Endometrial microvascular endothelial cells (primary cell): ENCODE results near the gene ARHGAP19. TPM values are rescaled to one million over a fixed set of nuclear protein-coding genes. Genes with fewer than 3 reads are reported as not detected.

Source experiments
- in situ Hi-C: cut with HindIII; loops from 2 replicates; pipeline ENCODE4 v1.10.0; 2017; ENCODE audit warnings: low sequenced_read_pairs, low pct_unique_long_range_greater_than_20kb; ENCODE audit errors: inconsistent ontology term
- total RNA-seq: library from RNA; depleted of rRNA; stranded (reverse); fragments of >200 nt; gene quantifications from one replicate; pipeline ENCODE4 v1.2.3, GENCODE V29; 2015; ENCODE audit errors: inconsistent ontology term

ARHGAP19 gene
- total RNA-seq, 1 donor from 2014 or later, result 13.8 TPM

DNA sequence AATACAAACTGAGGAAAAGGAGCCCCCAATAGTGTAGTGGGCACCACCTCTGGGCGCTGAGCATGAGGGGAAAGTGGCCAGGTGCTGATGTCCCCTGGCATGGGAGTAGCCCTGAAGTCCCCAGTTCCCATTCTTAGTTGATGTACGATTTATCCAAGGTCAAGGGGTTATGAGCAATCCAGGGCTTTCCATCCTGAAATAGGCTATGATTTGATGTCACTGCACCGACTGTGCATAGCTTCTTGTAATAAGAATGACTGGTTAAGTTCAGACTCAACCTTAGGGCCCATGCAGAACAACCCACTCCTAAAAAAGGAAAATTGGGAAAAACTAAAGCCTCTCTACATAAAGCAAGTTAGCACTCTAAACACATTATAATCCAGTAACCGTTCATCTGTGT, 31.1 kb upstream of the ARHGAP19 start:
- in situ Hi-C loops, result no loop called here

DNA sequence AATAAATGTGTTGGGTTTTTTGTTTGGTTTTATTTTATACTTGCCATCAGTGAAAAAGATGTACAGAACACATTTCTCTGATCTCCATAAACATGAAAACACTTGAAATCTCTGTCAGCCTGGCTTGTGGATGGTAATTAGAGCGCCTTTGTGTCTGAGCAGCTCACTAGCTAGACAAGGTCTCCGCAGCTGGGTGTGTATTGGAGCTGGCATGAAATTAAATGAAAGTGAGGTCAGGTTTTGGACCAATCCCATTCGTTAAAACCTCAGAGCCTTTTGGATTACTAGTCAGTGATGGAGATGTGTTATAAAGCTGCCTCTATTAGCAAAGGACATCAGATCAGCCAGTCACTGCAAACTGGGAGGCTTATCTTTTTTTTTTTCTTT, 29.4 kb upstream of the ARHGAP19 start:
- in situ Hi-C loops, result no loop called here

DNA sequence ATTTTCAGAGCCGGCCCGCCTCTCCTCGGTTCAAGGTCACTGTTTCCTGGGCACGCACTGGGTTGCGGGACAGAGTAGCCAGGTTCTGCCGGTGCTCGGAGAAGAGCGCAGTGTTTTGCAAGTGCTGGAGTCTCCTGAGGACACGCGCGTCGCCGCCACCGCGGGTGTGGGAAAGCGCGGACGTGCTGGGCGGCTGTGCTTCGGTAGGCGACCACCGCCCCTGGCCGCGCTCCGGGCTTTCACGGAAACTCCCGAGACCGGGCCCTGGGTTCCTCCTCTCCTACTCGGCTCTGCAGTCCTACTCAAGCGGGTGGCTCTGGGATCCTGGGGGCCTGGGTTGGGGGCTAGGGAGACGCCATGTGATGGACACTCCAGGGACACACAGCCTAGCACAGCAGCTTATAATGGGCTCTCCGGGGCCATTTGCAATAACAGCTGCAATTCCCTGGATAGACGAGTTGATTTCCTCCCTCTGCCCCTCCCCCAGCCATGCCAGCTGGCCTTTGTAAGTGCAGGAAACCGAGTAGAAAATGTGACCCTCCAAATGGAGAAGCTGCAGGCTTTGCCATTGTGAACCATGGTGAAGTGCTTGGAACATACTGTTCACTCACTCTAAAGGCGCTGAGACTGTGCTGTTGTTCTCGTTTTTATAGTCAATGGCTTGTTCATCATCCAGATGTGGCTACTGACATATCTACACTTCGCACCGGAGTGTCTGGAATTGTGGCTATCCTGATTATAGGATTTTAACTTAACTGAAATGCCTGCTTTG, 28.8 kb upstream of the ARHGAP19 start:
- in situ Hi-C loops, result no loop called here

DNA sequence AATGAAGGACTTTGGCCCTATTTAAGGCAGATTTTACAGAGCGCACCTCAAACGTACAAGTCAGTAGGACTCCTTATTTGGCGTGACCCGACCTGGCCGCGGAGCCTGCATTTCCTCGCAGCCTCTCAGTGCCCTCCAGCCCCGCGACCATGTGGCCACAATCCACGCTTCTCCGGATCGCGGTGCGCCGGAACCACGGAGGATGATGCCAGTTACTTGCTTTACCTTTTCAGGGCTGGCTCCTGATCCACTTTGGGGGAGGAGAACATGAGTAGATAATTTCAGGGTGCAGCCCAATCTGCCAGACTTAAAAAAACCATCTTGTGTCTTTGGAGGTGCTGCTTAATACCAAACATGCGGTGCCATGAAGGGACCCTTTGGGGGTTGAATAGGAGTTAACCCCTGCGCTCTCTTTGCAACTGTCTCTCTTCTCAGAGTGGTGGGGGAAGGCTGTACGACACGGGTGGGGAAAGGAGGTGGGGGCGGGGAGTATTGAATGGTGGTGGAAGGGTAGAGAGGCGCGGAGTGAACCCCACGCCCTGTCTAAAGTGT, 28.1 kb upstream of the ARHGAP19 start:
- in situ Hi-C loops, result no loop called here

DNA sequence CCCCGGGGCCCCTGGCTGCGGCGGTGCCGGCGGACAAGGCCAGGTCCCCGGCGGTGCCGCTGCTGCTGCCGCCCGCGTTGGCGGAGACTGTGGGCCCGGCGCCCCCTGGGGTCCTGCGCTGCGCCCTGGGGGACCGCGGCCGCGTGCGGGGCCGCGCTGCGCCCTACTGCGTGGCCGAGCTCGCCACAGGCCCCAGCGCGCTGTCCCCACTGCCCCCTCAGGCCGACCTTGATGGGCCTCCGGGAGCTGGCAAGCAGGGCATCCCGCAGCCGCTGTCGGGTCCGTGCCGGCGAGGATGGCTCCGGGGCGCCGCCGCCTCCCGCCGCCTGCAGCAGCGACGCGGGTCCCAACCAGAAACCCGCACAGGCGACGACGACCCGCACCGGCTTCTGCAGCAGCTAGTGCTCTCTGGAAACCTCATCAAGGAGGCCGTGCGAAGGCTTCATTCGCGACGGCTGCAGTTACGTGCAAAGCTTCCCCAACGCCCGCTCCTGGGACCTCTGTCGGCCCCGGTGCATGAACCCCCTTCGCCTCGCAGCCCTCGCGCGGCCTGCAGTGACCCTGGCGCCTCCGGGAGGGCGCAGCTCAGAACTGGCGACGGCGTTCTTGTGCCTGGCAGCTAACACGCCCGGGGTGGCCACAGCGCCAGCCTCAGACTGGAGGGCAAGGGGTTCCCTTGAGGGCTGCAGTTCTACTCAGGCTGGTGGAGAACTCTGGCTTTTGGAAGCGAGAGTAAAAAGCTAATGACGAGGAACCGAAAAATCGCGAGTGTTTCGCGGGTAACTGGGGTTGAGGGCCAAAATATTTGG, 27.4 kb upstream of the ARHGAP19 start:
- in situ Hi-C loops, result no loop called here

DNA sequence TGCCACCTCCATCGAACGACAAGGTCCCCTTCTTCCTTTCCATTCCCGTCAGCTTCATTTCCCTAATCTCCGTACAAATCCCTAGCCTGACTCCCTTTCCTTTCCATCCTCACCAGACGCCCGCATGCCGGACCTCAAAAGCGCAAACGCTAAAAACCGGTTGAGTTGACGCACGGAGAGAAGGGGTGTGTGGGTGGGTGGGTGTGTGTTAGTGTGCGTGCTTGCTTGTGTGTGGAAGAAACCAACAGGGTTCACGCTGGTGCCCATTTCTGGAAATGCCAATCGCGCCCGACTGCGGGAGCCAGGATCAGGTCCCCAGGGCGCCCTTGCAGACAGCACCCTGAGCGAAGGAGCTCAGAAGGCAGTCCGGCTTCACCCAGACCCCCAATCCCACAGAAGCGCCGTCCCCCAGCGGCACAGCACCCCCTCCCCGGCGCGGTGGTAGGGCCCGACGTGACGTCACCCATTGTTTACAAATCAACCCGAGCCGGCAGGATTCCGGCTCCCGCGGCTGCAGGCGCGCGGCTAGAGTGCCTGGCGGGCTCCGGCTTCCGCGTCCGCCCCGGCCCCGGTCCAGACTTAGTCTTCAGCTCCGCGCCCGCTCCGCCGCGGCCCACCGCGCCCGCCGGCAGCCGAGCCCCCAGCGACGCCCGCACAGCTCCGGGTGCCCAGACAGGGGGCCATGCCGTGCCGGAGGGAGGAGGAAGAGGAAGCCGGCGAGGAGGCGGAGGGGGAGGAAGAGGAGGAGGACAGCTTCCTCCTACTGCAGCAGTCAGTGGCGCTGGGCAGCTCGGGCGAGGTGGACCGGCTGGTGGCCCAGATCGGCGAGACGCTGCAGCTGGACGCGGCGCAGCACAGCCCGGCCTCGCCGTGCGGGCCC, 26.6 kb upstream of the ARHGAP19 start, which contains the start of gene FRAT1:
Gene FRAT1, plus strand, starts transcription at position 500 of the 880 bp plus-strand sequence. Its CDS starts 183 bp downstream, at position 683.
- in situ Hi-C loops, result no loop called here

DNA sequence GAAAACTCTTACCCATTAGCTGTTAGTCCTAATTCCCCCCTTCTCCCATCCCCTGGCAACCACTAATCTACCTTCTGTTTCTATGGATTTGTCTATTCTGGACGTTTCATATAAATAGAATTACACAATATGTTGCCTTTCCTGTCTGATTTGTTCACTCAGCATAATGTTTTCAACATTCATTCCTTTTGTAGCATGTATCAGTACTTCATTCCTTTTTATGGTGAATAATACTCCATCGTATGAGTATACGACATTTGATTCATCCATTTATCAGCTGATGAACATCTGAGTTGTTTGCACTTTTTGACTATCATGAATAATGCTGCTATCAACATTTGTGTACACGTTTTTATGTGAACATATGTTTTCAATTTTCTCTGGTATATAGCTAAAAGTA, 22.2 kb upstream of the ARHGAP19 start:
- in situ Hi-C loops, result no loop called here

DNA sequence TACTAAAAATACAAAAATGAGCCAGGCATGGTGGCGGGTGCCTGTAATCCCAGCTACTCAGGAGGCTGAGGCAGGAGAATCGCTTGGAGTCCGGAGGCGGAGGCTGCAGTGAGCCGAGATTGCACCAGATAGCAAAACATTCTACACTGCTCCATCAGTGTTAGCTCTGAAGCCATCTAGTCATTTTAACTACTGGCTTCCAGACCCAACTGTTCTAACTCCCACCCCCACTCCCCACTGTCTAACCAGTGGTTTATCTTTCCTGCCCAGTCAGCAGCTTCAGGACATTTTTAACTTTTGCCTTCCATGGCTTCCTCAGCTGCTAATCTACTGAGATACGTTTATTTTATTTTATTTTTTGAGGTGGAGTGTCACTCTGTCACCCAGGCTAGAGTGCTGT, 20.5 kb upstream of the ARHGAP19 start:
- in situ Hi-C loops, result no loop called here

DNA sequence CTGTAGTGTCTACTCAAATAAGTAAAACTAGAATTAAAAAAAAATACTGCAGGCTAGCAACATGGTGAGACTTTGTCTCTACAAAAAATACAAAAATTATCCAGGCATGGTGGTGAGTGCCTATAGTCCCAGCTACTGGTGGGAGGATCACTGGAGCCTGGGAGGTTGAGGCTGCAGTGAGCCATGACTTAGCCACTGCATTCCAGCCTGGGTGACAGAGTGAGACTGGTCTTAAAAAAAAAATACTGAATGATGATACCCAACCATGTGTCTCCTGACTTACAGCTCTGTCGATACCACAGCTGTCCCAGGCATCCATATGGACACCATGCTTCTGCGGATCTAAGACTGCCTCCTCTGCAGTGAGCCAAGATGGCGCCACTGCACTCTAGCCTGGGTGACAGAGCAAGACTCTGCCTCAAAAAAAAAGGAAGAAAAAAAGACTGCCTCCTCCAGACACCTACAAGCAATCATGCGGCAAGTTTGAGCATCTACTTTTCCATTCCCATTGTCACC, 18.7 kb upstream of the ARHGAP19 start:
- in situ Hi-C loops, result no loop called here

DNA sequence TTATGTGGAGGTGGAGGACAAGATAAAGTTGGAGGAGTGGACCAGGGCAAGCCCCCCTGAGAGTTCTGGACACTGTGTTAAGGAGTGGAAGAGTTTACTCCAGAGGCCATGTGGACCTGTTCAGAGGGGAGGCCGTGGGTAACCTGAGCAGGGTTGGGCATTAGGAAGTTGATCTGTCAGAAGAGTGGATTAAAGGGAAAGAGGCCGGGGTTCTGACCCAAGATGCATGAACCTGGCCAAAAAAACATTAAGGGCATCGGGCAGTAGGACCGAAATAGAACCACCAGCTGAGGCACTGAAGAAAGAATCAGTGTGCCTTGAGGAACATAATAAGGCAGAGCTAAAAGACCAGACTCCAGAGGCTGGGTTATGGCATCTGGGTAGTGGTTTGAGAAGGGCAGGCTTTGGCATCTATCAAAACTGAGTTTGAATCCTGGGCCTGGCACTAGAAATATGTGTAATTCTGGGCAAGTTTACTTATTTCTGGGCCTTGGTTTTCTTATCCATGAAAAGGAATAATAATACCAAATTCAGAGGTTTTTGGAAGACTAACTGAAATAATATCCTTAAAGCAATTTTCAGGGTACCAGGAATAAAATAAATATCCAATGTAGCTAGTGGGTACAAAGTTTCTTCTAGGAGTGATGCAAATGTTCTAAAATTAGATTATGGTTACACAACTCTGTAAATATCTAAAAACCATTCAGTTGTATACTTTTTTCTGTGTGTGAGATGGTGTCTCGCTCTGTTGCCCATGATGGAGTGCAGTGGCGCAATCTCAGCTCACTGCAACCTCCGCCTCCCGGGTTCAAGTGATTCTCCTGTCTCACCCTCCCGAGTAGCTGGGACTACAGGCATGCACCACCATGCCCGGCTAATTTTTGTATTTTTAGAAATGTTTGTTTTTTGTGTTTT, 15.7 kb upstream of the ARHGAP19 start:
- in situ Hi-C loops, result no loop called here

DNA sequence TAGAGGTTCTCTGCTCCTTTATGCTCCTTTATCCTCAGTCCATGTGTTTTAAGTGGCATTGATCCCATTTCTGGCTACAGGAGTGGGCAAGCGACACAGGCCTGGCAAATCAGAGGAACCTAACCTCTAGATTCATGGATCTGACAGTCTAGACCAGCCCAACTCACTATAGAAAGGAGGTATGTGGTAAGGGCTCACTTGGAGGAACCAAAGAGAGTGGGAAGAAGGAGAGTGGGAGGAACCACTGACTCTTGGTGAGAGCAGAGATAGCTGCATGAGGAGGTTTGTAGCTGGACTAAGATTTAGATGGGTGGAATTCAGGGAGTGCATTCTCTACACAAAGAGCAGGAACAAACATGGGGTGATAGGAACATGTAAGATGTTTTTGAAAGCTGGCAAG, 15.0 kb upstream of the ARHGAP19 start:
- in situ Hi-C loops, result no loop called here

DNA sequence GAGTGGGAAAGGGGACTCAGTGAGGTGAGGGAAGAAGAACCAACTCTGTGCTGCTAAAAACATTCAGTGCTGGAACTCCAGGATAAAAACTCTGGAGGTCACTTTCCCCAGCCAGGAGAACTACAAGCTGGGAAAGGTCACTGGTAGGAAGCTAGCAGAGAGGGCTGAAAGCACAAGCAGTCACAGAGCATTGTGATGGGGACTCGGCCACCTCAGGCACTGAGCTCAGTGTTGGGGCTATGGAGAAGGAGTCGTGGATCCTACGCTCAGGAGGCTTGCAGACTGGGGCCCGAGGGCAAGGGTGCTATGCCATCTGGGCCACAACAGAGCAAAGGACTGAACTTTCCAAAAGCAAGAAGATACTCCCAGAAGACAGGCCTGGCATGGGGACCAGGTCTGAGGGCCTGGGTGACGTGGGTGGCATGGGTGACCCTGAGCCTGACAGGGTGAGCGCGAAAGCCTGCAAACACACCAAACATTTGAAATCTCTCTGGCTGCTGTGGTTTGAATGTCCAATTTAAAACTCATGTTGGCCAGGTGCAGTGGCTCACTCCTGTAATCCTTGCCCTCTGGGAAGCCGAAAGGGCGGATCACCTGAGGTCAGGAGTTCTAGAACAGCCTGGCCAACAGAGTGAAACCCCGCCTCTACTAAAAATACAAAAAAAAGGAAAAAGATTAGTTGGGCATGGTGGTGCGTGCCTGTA, 9.8 kb upstream of the ARHGAP19 start:
- in situ Hi-C loops, result no loop called here

DNA sequence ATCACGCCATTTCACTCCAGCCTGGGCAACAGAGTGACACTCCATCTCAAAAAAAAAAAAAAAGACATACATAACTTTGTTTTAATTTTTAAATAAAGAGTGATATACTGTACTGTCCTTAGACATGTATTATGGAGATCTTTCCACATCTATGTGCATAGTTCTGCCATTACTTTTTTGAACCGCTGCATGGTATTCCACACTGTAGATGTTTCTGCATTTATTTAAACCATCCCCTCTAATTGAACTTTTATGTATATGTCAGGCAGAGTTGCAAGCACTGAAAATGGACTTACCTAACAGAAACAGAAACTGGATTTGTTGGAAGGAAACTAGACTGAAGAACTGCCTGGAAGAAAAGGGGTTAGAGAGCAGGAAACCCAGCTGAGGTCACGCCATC, 8.5 kb upstream of the ARHGAP19 start:
- in situ Hi-C loops, result no loop called here

DNA sequence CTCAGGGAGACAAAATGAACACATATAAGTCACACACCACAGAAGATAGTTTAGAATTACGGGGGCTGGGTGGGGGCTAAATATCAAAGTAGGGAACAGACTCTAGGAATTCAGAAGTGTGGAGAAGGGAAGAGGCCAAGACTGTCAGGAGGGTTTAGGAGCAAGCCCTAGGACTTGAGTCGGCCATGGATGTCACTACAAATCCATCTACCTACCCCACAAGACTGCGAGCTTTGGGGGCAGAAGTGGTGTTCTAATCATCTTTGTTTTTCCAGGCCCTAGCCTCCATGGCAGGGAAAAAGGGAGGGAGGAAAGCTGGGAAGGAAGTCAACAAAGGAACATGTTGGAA, 5.8 kb upstream of the ARHGAP19 start:
- in situ Hi-C loops, result no loop called here

DNA sequence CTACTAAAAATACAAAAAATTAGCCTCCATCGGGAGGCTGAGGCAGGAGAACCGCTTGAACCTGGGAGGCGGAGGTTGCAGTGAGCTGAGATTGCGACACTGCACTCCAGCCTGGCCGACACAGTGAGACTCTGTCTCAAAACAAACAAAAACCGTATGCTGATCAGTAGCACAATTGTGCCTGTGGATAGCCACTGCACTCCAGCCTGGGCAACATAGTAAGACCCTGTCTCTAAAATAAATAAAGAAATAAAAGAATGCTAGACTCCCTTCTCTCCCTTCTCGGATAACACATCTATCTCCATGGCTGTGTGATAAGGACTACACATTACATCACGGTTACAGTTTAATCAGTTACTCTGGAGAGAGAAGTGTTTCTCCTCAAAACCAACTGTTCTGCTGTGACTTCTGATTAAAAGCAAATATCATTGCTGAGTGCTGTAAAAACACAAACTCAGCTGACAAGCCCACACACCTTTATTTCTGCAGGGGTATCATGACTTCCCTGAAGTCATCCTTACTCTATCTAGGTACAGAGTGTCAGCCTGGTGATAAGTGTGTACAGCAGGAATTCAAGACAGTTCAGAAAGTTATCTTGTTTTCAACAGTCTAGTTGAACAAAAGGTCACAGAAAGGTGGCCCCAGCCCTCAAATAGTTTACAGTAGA, 5.3 kb upstream of the ARHGAP19 start:
- in situ Hi-C loops, result no loop called here

DNA sequence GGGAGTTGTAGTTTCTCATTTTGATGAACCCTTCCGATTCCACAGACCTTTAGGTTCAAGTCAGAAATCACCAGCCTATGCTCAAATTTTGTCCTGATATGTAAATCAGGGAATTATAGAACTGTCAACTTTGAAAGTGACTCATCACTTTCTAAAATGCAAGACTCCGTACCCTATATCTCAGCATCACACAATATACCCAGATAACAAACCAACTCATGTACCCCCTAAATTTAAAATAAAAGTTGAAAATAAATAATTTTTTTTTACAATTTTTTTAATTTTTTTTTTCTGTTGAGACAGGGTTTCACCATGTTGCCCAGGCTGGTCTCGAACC, 393 bp upstream of the ARHGAP19 start:
- in situ Hi-C loops, result no loop called here
